Loucy (cell line): ENCODE measurements around the gene C9orf78.

Experiments used
- H2AFZ ChIP-seq: fragments of 200-600 bp; sonication (generic); 2 replicates; pipeline ENCODE4 v1.6.0; 2016; ENCODE audit warnings: antibody characterized with exemption, mild to moderate bottlenecking, low read length, moderate library complexity
- H3F3A ChIP-seq: fragments of 200-600 bp; 2 replicates; pipeline ENCODE4 v1.6.0; 2016; ENCODE audit warnings: antibody characterized with exemption, low read depth, mild to moderate bottlenecking
- H3K27me3 ChIP-seq: fragments of 200-600 bp; sonication (generic); 2 replicates; pipeline ENCODE4 v1.6.1; 2014; ENCODE audit warnings: low read length, mild to moderate bottlenecking; ENCODE audit not compliant: insufficient read depth, poor library complexity, severe bottlenecking
- H3K36me3 ChIP-seq: fragments of 200-600 bp; sonication (generic); 2 replicates; pipeline ENCODE4 v1.6.1; 2016; ENCODE audit warnings: low read length; ENCODE audit not compliant: insufficient read depth
- H3K4me1 ChIP-seq: fragments of 200-600 bp; sonication (generic); 2 replicates; pipeline ENCODE4 v1.5.1; 2014; ENCODE audit warnings: low read length, mild to moderate bottlenecking; ENCODE audit not compliant: insufficient read depth, poor library complexity, severe bottlenecking
- H3K4me2 ChIP-seq: fragments of 200-600 bp; sonication (generic); 2 replicates; pipeline ENCODE4 v1.6.0; 2014; ENCODE audit warnings: antibody characterized with exemption, low read length, low read depth, mild to moderate bottlenecking; ENCODE audit not compliant: poor library complexity, severe bottlenecking
- H3K4me3 ChIP-seq: fragments of 200-600 bp; sonication (generic); 2 replicates; pipeline ENCODE4 v1.5.1; 2014; ENCODE audit warnings: low read length, mild to moderate bottlenecking, mixed read lengths; ENCODE audit not compliant: poor library complexity, severe bottlenecking
- H3K79me2 ChIP-seq: fragments of 200-600 bp; sonication (generic); 2 replicates; pipeline ENCODE4 v1.6.1; 2014; ENCODE audit warnings: low read length; ENCODE audit not compliant: insufficient read depth
- H3K9ac ChIP-seq: fragments of 200-600 bp; sonication (generic); 2 replicates; pipeline ENCODE4 v1.6.0; 2014; ENCODE audit warnings: mild to moderate bottlenecking, low read depth, low read length, moderate library complexity; ENCODE audit not compliant: poor library complexity, severe bottlenecking
- H3K9me2 ChIP-seq: fragments of 200-600 bp; sonication (generic); replicated peaks from 2 replicates; pipeline ENCODE4 v1.6.1; 2016; ENCODE audit warnings: low read depth, low read length, mixed read lengths
- H3K9me3 ChIP-seq: fragments of 200-600 bp; sonication (generic); 2 replicates; pipeline ENCODE4 v1.6.1; 2014; ENCODE audit warnings: mild to moderate bottlenecking, antibody characterized with exemption, low read length, low read depth; ENCODE audit not compliant: insufficient read depth
- H4K20me1 ChIP-seq: fragments of 200-600 bp; sonication (generic); 2 replicates; pipeline ENCODE4 v1.6.0; 2014; ENCODE audit warnings: antibody characterized with exemption, low read length, mild to moderate bottlenecking; ENCODE audit not compliant: insufficient read depth, poor library complexity, severe bottlenecking
- CTCF ChIP-seq: fragments of 200-600 bp; sonication (generic); conservative IDR thresholded peaks from 2 replicates; pipeline ENCODE4 v1.5.1; 2014; ENCODE audit warnings: mild to moderate bottlenecking, antibody characterized with exemption, low read length
- EZH2phosphoT487 ChIP-seq: fragments of 200-600 bp; IDR thresholded peaks from 2 replicates; pipeline ENCODE4 v1.6.1; 2018; ENCODE audit warnings: antibody characterized with exemption, mild to moderate bottlenecking, moderate library complexity, borderline replicate concordance

C9orf78 gene

GRCh38 chr9:129871046-129871445 is 36.0 kb upstream of the C9orf78 start:
- Histone ChIP-seq H4K20me1 (no peaks in the 10 kb centered on the region), H3K36me3 (peaks cover 6% of the 10 kb centered on the region; the same call in 1 of the 2 replicates), H3K4me2 (no peak overlapping the region), H3K4me3 (no peak overlapping the region), H2AFZ (no peak overlapping the region), H3K9me2 (no peaks in the 10 kb centered on the region), H3K9me3 (no peaks in the 10 kb centered on the region), H3K4me1 (peaks cover 11% of the 10 kb centered on the region), H3K9ac (no peak overlapping the region), H3K27me3 (no peaks in the 10 kb centered on the region), H3F3A (no peaks in the 10 kb centered on the region), H3K79me2 (no peaks in the 10 kb centered on the region)
- TF ChIP-seq CTCF (no peak), EZH2phosphoT487 (no peak)

- Histone ChIP-seq H3F3A (no peaks in the 10 kb centered on the region), H3K36me3 (peaks cover 5% of the 10 kb centered on the region; the same call in 1 of the 2 replicates), H2AFZ (no peak overlapping the region), H3K79me2 (no peaks in the 10 kb centered on the region), H4K20me1 (no peaks in the 10 kb centered on the region), H3K4me2 (no peak overlapping the region), H3K9me2 (no peaks in the 10 kb centered on the region), H3K4me1 (peaks cover 22% of the 10 kb centered on the region), H3K9me3 (no peaks in the 10 kb centered on the region), H3K27me3 (no peaks in the 10 kb centered on the region), H3K9ac (no peak overlapping the region), H3K4me3 (no peak overlapping the region)
- TF ChIP-seq CTCF: no peak
- no peak for TF ChIP-seq EZH2phosphoT487
Observed at GRCh38 chr9:129869585-129870501, 34.8 kb upstream of the C9orf78 start.

- Histone ChIP-seq H3K4me2 (no peak overlapping the region), H4K20me1 (no peaks in the 10 kb centered on the region), H3K4me1 (peaks cover 29% of the 10 kb centered on the region), H3K36me3 (no peaks in the 10 kb centered on the region), H3K79me2 (no peaks in the 10 kb centered on the region), H3K27me3 (no peaks in the 10 kb centered on the region), H3K9me3 (no peaks in the 10 kb centered on the region), H3K4me3 (no peak overlapping the region), H3K9me2 (no peaks in the 10 kb centered on the region), H3K9ac (no peak overlapping the region), H3F3A (no peaks in the 10 kb centered on the region), H2AFZ (no peak overlapping the region)
- TF ChIP-seq CTCF (no peak), EZH2phosphoT487 (no peak)
Observed at GRCh38 chr9:129868872-129869486, 33.9 kb upstream of the C9orf78 start.
